ENCODE results near the gene NANOG. TPM values are rescaled to one million over a fixed set of nuclear protein-coding genes. Genes with fewer than 3 reads are reported as not detected.
"Not testable (repeated sequence)": the region's sequence is repeated elsewhere in the genome, so short reads cannot be mapped to it uniquely, and the experiment has no call there.

Gene NANOG
- total RNA-seq, 1 experiment from 2014 or later: not detected

GRCh38 chr12:7843583-7843982 is 54.4 kb downstream of the NANOG start:
- H3K36me3 ChIP-seq (ENCODE audit: low read depth); H3K79me2 ChIP-seq (ENCODE audit: low read depth); H3K4me1 ChIP-seq (replicated peaks; ENCODE audit: insufficient read depth); H3K4me3 ChIP-seq; CTCF ChIA-PET; BruUV-seq (replicated peaks); H3K4me2 ChIP-seq; intact Hi-C loops (cut with micrococcal nuclease; ENCODE audit: unreplicated experiment); H3K27me3 ChIP-seq (ENCODE audit: insufficient read depth, low read depth); H3K27ac ChIP-seq; H3K9me3 ChIP-seq (ENCODE audit: insufficient read depth, low read depth); H4K20me1 ChIP-seq (ENCODE audit: insufficient read depth); DNase-seq; H2AFZ ChIP-seq; H3K9me2 ChIP-seq (ENCODE audit: insufficient read depth); POLR2A ChIA-PET (ENCODE audit: unreplicated experiment); H3F3A ChIP-seq (ENCODE audit: insufficient read depth, low read depth): not testable (repeated sequence)

GRCh38 chr12:7844116-7844515 is 54.9 kb downstream of the NANOG start:
- no peak overlapping the region for H3K4me3 ChIP-seq
- H3K79me2 ChIP-seq (ENCODE audit: low read depth): no peaks in the 10 kb centered on the region
- DNase-seq: no peak
- H3K36me3 ChIP-seq (ENCODE audit: low read depth): no peaks in the 10 kb centered on the region
- H3K9me3 ChIP-seq (ENCODE audit: insufficient read depth, low read depth): no peaks in the 10 kb centered on the region
- intact Hi-C loops (cut with micrococcal nuclease; ENCODE audit: unreplicated experiment): no loop called here
- H4K20me1 ChIP-seq (ENCODE audit: insufficient read depth): no peaks in the 10 kb centered on the region
- no TSS peak for BruUV-seq (replicated peaks)
- TF ChIP-seq CTCF (conservative IDR thresholded peaks at IDR 0.05) (no peak), EZH2 (IDR thresholded peaks at IDR 0.05; ENCODE audit: low read depth) (no peak)
- CTCF ChIA-PET: no interaction called here
- H3K9me2 ChIP-seq (ENCODE audit: insufficient read depth): no peaks in the 10 kb centered on the region
- no peaks in the 10 kb centered on the region for H3K4me1 ChIP-seq (replicated peaks; ENCODE audit: insufficient read depth)
- POLR2A ChIA-PET (ENCODE audit: unreplicated experiment): no interaction called here
- H3F3A ChIP-seq (ENCODE audit: insufficient read depth, low read depth): no peaks in the 10 kb centered on the region
- H3K27ac ChIP-seq: no peak overlapping the region
- no peak overlapping the region for H3K4me2 ChIP-seq
- H3K27me3 ChIP-seq (ENCODE audit: insufficient read depth, low read depth): no peaks in the 10 kb centered on the region
- no peak overlapping the region for H2AFZ ChIP-seq

GRCh38 chr12:7847226-7848097 is 58.3 kb downstream of the NANOG start:
- not testable (repeated sequence) for BruUV-seq (replicated peaks)

GRCh38 chr12:7848098-7848422 is 58.9 kb downstream of the NANOG start:
- H3K27ac ChIP-seq; H3K36me3 ChIP-seq (ENCODE audit: low read depth); DNase-seq; intact Hi-C loops (cut with micrococcal nuclease; ENCODE audit: unreplicated experiment); H3K4me3 ChIP-seq; BruUV-seq (replicated peaks); H3K9me2 ChIP-seq (ENCODE audit: insufficient read depth); H3K79me2 ChIP-seq (ENCODE audit: low read depth); H2AFZ ChIP-seq; H3K27me3 ChIP-seq (ENCODE audit: insufficient read depth, low read depth); H4K20me1 ChIP-seq (ENCODE audit: insufficient read depth); H3K4me1 ChIP-seq (replicated peaks; ENCODE audit: insufficient read depth); H3K9me3 ChIP-seq (ENCODE audit: insufficient read depth, low read depth); POLR2A ChIA-PET (ENCODE audit: unreplicated experiment); H3K4me2 ChIP-seq; H3F3A ChIP-seq (ENCODE audit: insufficient read depth, low read depth): not testable (repeated sequence)
- CTCF ChIA-PET: interaction anchor here (0.7 kb wide), 1 partner anchor 12 kb away, joined by 3 read pairs; no protein-coding TSS in a partner anchor

More at GRCh38 chr12:7847226-7848097, 58.3 kb downstream of the NANOG start:
- H3K27ac ChIP-seq; H2AFZ ChIP-seq; H3K4me1 ChIP-seq (replicated peaks; ENCODE audit: insufficient read depth); intact Hi-C loops (cut with micrococcal nuclease; ENCODE audit: unreplicated experiment); DNase-seq; H3K4me2 ChIP-seq; POLR2A ChIA-PET (ENCODE audit: unreplicated experiment); H4K20me1 ChIP-seq (ENCODE audit: insufficient read depth); H3F3A ChIP-seq (ENCODE audit: insufficient read depth, low read depth); H3K4me3 ChIP-seq; H3K79me2 ChIP-seq (ENCODE audit: low read depth); H3K9me2 ChIP-seq (ENCODE audit: insufficient read depth); H3K27me3 ChIP-seq (ENCODE audit: insufficient read depth, low read depth); H3K9me3 ChIP-seq (ENCODE audit: insufficient read depth, low read depth); H3K36me3 ChIP-seq (ENCODE audit: low read depth): not testable (repeated sequence)
- CTCF ChIA-PET: interaction anchor here (0.7 kb wide), 1 partner anchor 11 kb away, joined by 3 read pairs; no protein-coding TSS in a partner anchor

Other genes with a start within 250 kb of the NANOG start
- gene APOBEC1, start 123.5 kb upstream of the NANOG start, total RNA-seq (2021): not detected in 2 replicates
- gene GDF3, start 93.6 kb upstream of the NANOG start, total RNA-seq (2021): not detected in 2 replicates
- gene DPPA3, start 78.0 kb upstream of the NANOG start, total RNA-seq (2021): not detected in 2 replicates
- not detected in 2 replicates for gene CLEC4C, start 42.0 kb upstream of the NANOG start, total RNA-seq (2021)
- not detected in 2 replicates for gene NANOGNB, start 24.2 kb upstream of the NANOG start, total RNA-seq (2021)
- 0.13 TPM in 1 of 2 replicates, not detected in the other for gene SLC2A14, start 83.5 kb downstream of the NANOG start, total RNA-seq (2021)
- 24.9 and 26.2 TPM in 2 replicates for gene SLC2A3, start 146.8 kb downstream of the NANOG start, total RNA-seq (2021)
- gene FOXJ2, start 243.3 kb downstream of the NANOG start, total RNA-seq (2021): 28.2 and 30.3 TPM in 2 replicates

All from PC-9 (cell line).